Uterus (tissue), 4 donors: Measurements from ENCODE around the gene TMEM132A. TPM values are rescaled to one million over a fixed set of nuclear protein-coding genes. Genes with fewer than 3 reads are reported as not detected.

Source experiments
- DNase-seq, 2 donors: peaks; one replicate each; pipeline ENCODE4 v3.0.0-alpha.2; 2019 to 2020
- H3K27ac ChIP-seq, 2 donors: fragments of 200-600 bp; sonication (generic); 1 replicate in 1 of 2; 2 replicates in 1 of 2; pipeline ENCODE4 v1.5.1; 2016 to 2018
- H3K27me3 ChIP-seq, 2 donors: fragments of 200-600 bp; sonication (generic); one replicate each; pipeline ENCODE4 v1.5.1; 2018 to 2019; ENCODE audit warnings: control low read depth in 1 of 2
- H3K36me3 ChIP-seq, 2 donors: fragments of 200-600 bp; sonication (generic); one replicate each; pipeline ENCODE4 v1.5.1; 2019; ENCODE audit warnings: control low read depth in 1 of 2
- H3K4me1 ChIP-seq, 2 donors: fragments of 200-600 bp; sonication (generic); one replicate each; pipeline ENCODE4 v1.5.1; 2018 to 2019; ENCODE audit warnings: control low read depth in 1 of 2
- H3K4me3 ChIP-seq, 2 donors: fragments of 200-600 bp; sonication (generic); 1 replicate in 1 of 2; 2 replicates in 1 of 2; pipeline ENCODE4 v1.5.1; 2018 to 2019; ENCODE audit warnings: mild to moderate bottlenecking in 1 of 2
- H3K9me3 ChIP-seq, 2 donors: fragments of 200-600 bp; sonication (generic); one replicate each; pipeline ENCODE4 v1.5.1; 2019; ENCODE audit warnings: control low read depth in 1 of 2
- POLR2A ChIP-seq, 2 donors: fragments of 450-650 bp; IDR thresholded peaks; one replicate each; pipeline ENCODE4 v1.6.1; 2016; ENCODE audit warnings: antibody characterized with exemption in 2 of 2, mild to moderate bottlenecking in 1 of 2, moderate library complexity in 1 of 2
- intact Hi-C: fragments of 100-400 bp; cut with DNase I; formaldehyde crosslinking; loops from one replicate; pipeline ENCODE4 v1.15.1; 2023; ENCODE audit warnings: low total_unique reads
- total RNA-seq, 4 donors: library from RNA; depleted of rRNA in 3 of 4; stranded (reverse); fragments of >200 nt in 3 of 4; gene quantifications; one replicate each; pipeline versions ENCODE4 v1.1.0 to v1.2.4, GENCODE V29; 2014 to 2023
- TF ChIP-seq, protein P1 (sequence below), 4 experiments: fragments of 200-600 bp in 2 of 4; fragments of 450-650 bp in 2 of 4; sonication (generic) in 2 of 4; IDR thresholded peaks; one replicate each; pipeline ENCODE4 v1.5.1; 2016 to 2019; ENCODE audit warnings: antibody characterized with exemption in 4 of 4, mild to moderate bottlenecking in 2 of 4, moderate library complexity in 1 of 4
- donor health status: DM: yes; HTN: yes; CAD: no.

The TMEM132A gene
- total RNA-seq, 4 donors from 2014 or later = under 0.01 to 47.7 (median 7.7) TPM

GRCh38 chr11:60942219-60942618 lies 18.0 kb downstream of the TMEM132A start:
- intact Hi-C loops = no loop called here
- H3K27ac ChIP-seq = no peak overlapping the region
- DNase-seq = no peak
- H3K27me3 ChIP-seq = no peaks in the 10 kb centered on the region
- TF ChIP-seq, protein P1, sequence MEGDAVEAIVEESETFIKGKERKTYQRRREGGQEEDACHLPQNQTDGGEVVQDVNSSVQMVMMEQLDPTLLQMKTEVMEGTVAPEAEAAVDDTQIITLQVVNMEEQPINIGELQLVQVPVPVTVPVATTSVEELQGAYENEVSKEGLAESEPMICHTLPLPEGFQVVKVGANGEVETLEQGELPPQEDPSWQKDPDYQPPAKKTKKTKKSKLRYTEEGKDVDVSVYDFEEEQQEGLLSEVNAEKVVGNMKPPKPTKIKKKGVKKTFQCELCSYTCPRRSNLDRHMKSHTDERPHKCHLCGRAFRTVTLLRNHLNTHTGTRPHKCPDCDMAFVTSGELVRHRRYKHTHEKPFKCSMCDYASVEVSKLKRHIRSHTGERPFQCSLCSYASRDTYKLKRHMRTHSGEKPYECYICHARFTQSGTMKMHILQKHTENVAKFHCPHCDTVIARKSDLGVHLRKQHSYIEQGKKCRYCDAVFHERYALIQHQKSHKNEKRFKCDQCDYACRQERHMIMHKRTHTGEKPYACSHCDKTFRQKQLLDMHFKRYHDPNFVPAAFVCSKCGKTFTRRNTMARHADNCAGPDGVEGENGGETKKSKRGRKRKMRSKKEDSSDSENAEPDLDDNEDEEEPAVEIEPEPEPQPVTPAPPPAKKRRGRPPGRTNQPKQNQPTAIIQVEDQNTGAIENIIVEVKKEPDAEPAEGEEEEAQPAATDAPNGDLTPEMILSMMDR (IDR thresholded peaks at IDR 0.05) = no peak
- TF ChIP-seq POLR2A (IDR thresholded peaks at IDR 0.05) = no peak
- H3K4me1 ChIP-seq = no peaks in the 10 kb centered on the region
- H3K9me3 ChIP-seq = no peaks in the 10 kb centered on the region
- H3K36me3 ChIP-seq = no peaks in the 10 kb centered on the region
- no peak overlapping the region for H3K4me3 ChIP-seq

DNA sequence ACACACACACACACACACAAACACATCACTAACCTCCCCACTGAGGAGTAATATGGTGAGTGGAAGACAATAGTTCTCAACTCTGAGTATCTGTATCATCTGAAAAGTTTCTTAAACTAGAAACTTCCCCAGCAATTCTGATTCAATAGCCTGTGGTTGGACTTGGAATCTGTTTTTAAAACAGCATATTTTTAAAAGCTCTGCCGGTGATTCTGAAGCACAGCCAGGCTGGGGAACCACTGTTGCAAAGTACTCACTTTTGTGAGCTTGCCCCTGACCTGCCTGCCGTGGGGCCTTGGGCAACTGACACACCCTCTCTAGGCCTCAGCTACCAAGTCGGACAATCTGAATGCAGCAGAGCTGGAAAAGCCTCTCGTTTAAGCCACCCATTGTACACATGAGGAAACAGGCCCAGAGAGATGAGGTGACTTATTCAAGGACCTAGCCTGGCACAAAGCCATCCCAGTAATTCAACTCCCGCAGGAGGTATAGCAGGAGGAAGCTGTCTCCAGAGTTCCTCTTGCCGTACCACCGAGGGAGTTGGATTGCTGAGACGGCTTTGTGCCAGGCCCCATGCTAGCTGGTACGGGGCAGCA lies 18.8 kb downstream of the TMEM132A start:
- no peaks in the 10 kb centered on the region for H3K36me3 ChIP-seq
- no peak overlapping the region for H3K27ac ChIP-seq
- no peaks in the 10 kb centered on the region for H3K27me3 ChIP-seq

DNA sequence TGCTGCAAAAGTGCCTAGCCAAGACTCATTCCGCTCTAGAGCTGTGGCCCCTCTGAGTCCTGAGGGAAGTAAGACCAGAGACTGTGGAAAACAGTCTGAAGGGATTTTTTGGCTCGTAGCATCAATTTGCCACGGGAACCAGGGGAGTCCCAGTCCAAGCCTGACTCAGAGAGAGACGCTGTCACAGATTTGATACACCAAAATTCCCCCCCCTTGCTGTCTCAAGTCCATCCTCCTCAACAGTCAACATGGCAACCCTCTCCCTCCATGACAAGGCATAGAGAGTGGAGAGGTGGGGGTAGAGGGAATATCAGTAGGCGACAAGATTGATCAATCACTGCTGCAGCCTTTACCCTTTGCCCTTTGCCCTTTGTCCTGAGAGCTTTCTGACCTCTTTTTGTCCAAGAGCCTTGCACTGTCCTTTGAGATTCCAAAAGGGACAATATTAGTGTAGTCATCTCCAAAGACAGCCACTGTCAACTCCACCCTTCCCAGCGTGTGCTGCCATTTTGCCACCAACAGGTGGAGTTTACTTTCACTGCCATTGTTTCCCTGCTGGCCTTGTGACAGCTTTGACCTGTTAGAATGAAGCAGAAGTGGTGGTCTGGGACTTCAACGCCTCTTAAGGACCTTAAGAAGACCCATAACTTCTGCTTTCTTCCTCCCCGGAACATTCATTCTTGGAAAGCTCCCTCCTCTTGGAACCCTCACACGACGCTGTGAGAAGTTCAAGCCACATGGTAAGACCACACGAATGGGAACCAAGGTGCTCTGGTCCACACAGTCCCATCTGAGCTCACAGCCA lies 20.4 kb downstream of the TMEM132A start:
- no peak for DNase-seq
- intact Hi-C loops = no loop called here
- Histone ChIP-seq H3K27me3 (no peaks in the 10 kb centered on the region), H3K4me1 (no peaks in the 10 kb centered on the region), H3K36me3 (no peaks in the 10 kb centered on the region), H3K9me3 (no peaks in the 10 kb centered on the region), H3K27ac (no peak overlapping the region), H3K4me3 (no peak overlapping the region)
- TF ChIP-seq, protein P1 (IDR thresholded peaks at IDR 0.05) = no peak

More for the DNA sequence above, 18.8 kb downstream of the TMEM132A start:
- no peak for DNase-seq
- Histone ChIP-seq H3K4me1 (no peaks in the 10 kb centered on the region), H3K4me3 (no peak overlapping the region), H3K9me3 (no peaks in the 10 kb centered on the region)
- TF ChIP-seq, protein P1 (IDR thresholded peaks at IDR 0.05) = no peak
- no peak for TF ChIP-seq POLR2A (IDR thresholded peaks at IDR 0.05)
- intact Hi-C loops = no loop called here

- Histone ChIP-seq H3K27me3 (no peaks in the 10 kb centered on the region), H3K36me3 (no peaks in the 10 kb centered on the region), H3K27ac (no peak overlapping the region), H3K4me3 (no peak overlapping the region), H3K9me3 (no peaks in the 10 kb centered on the region), H3K4me1 (peaks cover 0 to under 1% of the 10 kb centered on the region in 2 donors)
- no peak for DNase-seq
- intact Hi-C loops = no loop called here
- TF ChIP-seq, protein P1 (IDR thresholded peaks at IDR 0.05) = no peak
- TF ChIP-seq POLR2A (IDR thresholded peaks at IDR 0.05) = no peak
Observed at GRCh38 chr11:60945295-60945667, 21.0 kb downstream of the TMEM132A start.

GRCh38 chr11:60946601-60947264 lies 22.5 kb downstream of the TMEM132A start:
- TF ChIP-seq POLR2A (IDR thresholded peaks at IDR 0.05) = no peak
- TF ChIP-seq, protein P1 (IDR thresholded peaks at IDR 0.05) = no peak
- Histone ChIP-seq H3K27me3 (no peaks in the 10 kb centered on the region), H3K9me3 (no peaks in the 10 kb centered on the region), H3K4me3 (no peak overlapping the region), H3K36me3 (no peaks in the 10 kb centered on the region), H3K4me1 (peaks cover 0 to 9% of the 10 kb centered on the region in 2 donors), H3K27ac (no peak overlapping the region)
- DNase-seq = no peak
- intact Hi-C loops = no loop called here
